Suprapubic skin (tissue), 4 donors: Measurements from ENCODE around the gene PTPRN2. TPM values are rescaled to one million over a fixed set of nuclear protein-coding genes. Genes with fewer than 3 reads are reported as not detected.
"Not testable (repeated sequence)": the region's sequence is repeated elsewhere in the genome, so short reads cannot be mapped to it uniquely, and the experiment has no call there.

ENCODE experiments used
- DNase-seq, 2 donors: peaks; one replicate each; pipeline ENCODE4 v3.0.0-alpha.2; 2019; ENCODE audit warnings: low spot score in 2 of 2
- H3K27ac ChIP-seq: fragments of 200-600 bp; sonication (generic); one replicate; pipeline ENCODE4 v1.5.1; 2019
- H3K27me3 ChIP-seq: fragments of 200-600 bp; sonication (generic); one replicate; pipeline ENCODE4 v1.5.1; 2019
- H3K36me3 ChIP-seq: fragments of 200-600 bp; sonication (generic); one replicate; pipeline ENCODE4 v1.5.1; 2019
- H3K4me1 ChIP-seq: fragments of 200-600 bp; sonication (generic); one replicate; pipeline ENCODE4 v1.5.1; 2019
- H3K4me3 ChIP-seq: fragments of 200-600 bp; sonication (generic); one replicate; pipeline ENCODE4 v1.5.1; 2019; ENCODE audit warnings: mild to moderate bottlenecking
- H3K9me3 ChIP-seq: fragments of 200-600 bp; sonication (generic); one replicate; pipeline ENCODE4 v1.5.1; 2019
- CTCF ChIP-seq, 2 donors: fragments of 200-600 bp in 1 of 2; fragments of 450-650 bp in 1 of 2; sonication (generic) in 1 of 2; IDR thresholded peaks; one replicate each; pipeline ENCODE4 v1.5.1; 2016 to 2019; ENCODE audit warnings: antibody characterized with exemption in 2 of 2, mild to moderate bottlenecking in 1 of 2, moderate library complexity in 1 of 2
- EP300 ChIP-seq: sonication (generic); formaldehyde crosslinking; IDR thresholded peaks from one replicate; pipeline ENCODE4 v1.6.1; 2017; ENCODE audit warnings: antibody characterized with exemption
- POLR2A ChIP-seq, 2 donors: fragments of 450-650 bp; IDR thresholded peaks; one replicate each; pipeline ENCODE4 v1.6.1; 2017; ENCODE audit warnings: antibody characterized with exemption in 2 of 2, mild to moderate bottlenecking in 2 of 2, moderate library complexity in 2 of 2
- POLR2AphosphoS5 ChIP-seq, 3 donors: sonication (generic); formaldehyde crosslinking; IDR thresholded peaks; one replicate each; pipeline ENCODE4 v1.6.1; 2017; ENCODE audit warnings: antibody characterized with exemption in 3 of 3
- WGBS: methylation state at CpG from one replicate; pipeline ENCODE4 v1.1.5; 2018; 5-methylcytosine and 5-hydroxymethylcytosine counted together
- total RNA-seq, 4 donors: library from RNA; depleted of rRNA; stranded (reverse); fragments of >200 nt; gene quantifications; one replicate each; pipeline ENCODE4 v1.1.0, GENCODE V29; 2016

PTPRN2 gene
- total RNA-seq, 4 donors from 2014 or later, result 0.23 to 1.8 (median 1.3) TPM

GRCh38 chr7:157984423-157985163 is 603.0 kb downstream of the PTPRN2 start:
- 86% methylated on average over 19 of the region's 25 CpGs for WGBS
- TF ChIP-seq POLR2AphosphoS5 (IDR thresholded peaks at IDR 0.05) (no peak), EP300 (no peak), POLR2A (IDR thresholded peaks at IDR 0.05) (no peak), CTCF (IDR thresholded peaks at IDR 0.05) (no peak)

GRCh38 chr7:157983502-157984422 is 603.9 kb downstream of the PTPRN2 start:
- H3K36me3 ChIP-seq, result no peaks in the 10 kb centered on the region
- no peaks in the 10 kb centered on the region for H3K9me3 ChIP-seq
- H3K27ac ChIP-seq, result no peak overlapping the region
- no peaks in the 10 kb centered on the region for H3K4me1 ChIP-seq
- TF ChIP-seq CTCF (IDR thresholded peaks at IDR 0.05), result no peak
- no peak for TF ChIP-seq POLR2A (IDR thresholded peaks at IDR 0.05)
- TF ChIP-seq EP300, result no peak
- TF ChIP-seq POLR2AphosphoS5 (IDR thresholded peaks at IDR 0.05), result no peak
- no peak overlapping the region for H3K4me3 ChIP-seq
- DNase-seq, result no peak
- 76% methylated on average over 21 of the region's 32 CpGs for WGBS
- peaks cover 10% of the 10 kb centered on the region for H3K27me3 ChIP-seq

More at GRCh38 chr7:157984423-157985163, 603.0 kb downstream of the PTPRN2 start:
- DNase-seq, result no peak
- Histone ChIP-seq H3K9me3 (no peaks in the 10 kb centered on the region), H3K4me1 (no peaks in the 10 kb centered on the region), H3K27me3 (peaks cover 14% of the 10 kb centered on the region), H3K4me3 (no peak overlapping the region), H3K36me3 (no peaks in the 10 kb centered on the region), H3K27ac (no peak overlapping the region)

GRCh38 chr7:157981778-157982177 is 605.8 kb downstream of the PTPRN2 start:
- DNase-seq, result peak in 1 of 2 donors; percentile 24
- Histone ChIP-seq H3K4me3 (no peak overlapping the region), H3K27me3 (no peaks in the 10 kb centered on the region), H3K27ac (no peak overlapping the region), H3K36me3 (no peaks in the 10 kb centered on the region), H3K9me3 (no peaks in the 10 kb centered on the region), H3K4me1 (no peaks in the 10 kb centered on the region)
- 68% methylated on average over 5 of the region's 5 CpGs for WGBS
- TF ChIP-seq POLR2AphosphoS5 (IDR thresholded peaks at IDR 0.05) (no peak), CTCF (IDR thresholded peaks at IDR 0.05) (no peak), POLR2A (IDR thresholded peaks at IDR 0.05) (no peak), EP300 (no peak)

GRCh38 chr7:157980774-157981173 is 606.8 kb downstream of the PTPRN2 start:
- WGBS, result 52% methylated on average over 9 of the region's 9 CpGs
- H3K4me3 ChIP-seq, result no peak overlapping the region

GRCh38 chr7:157980341-157980731 is 607.3 kb downstream of the PTPRN2 start:
- not testable (repeated sequence) for H3K27me3 ChIP-seq, H3K27ac ChIP-seq, H3K9me3 ChIP-seq, H3K4me3 ChIP-seq, H3K4me1 ChIP-seq, H3K36me3 ChIP-seq
- peak in 1 of 2 donors; percentile 5 for DNase-seq
- WGBS, result 83% methylated on average over 9 of the region's 9 CpGs

More at GRCh38 chr7:157980774-157981173, 606.8 kb downstream of the PTPRN2 start:
- DNase-seq, result peak in 1 of 2 donors; percentile 22
- no peak overlapping the region for H3K27ac ChIP-seq
- no peaks in the 10 kb centered on the region for H3K27me3 ChIP-seq
- TF ChIP-seq EP300, result no peak
- no peak for TF ChIP-seq POLR2A (IDR thresholded peaks at IDR 0.05)
- TF ChIP-seq POLR2AphosphoS5 (IDR thresholded peaks at IDR 0.05), result no peak
- TF ChIP-seq CTCF (IDR thresholded peaks at IDR 0.05), result no peak
- H3K9me3 ChIP-seq, result no peaks in the 10 kb centered on the region
- H3K4me1 ChIP-seq, result no peaks in the 10 kb centered on the region
- no peaks in the 10 kb centered on the region for H3K36me3 ChIP-seq
